KOPT-K1 (cell line): Measurements from ENCODE around the gene GOLGA5.
"Not testable (repeated sequence)": the region's sequence is repeated elsewhere in the genome, so short reads cannot be mapped to it uniquely, and the experiment has no call there.

ENCODE experiments used
- H3K27ac ChIP-seq: fragments of 200-600 bp; sonication (generic); 2 replicates; pipeline ENCODE4 v1.5.1; 2016; ENCODE audit warnings: antibody characterized with exemption, mild to moderate bottlenecking, low read depth, low read length; ENCODE audit not compliant: poor library complexity, severe bottlenecking
- H3K36me3 ChIP-seq: fragments of 200-600 bp; sonication (generic); 2 replicates; pipeline ENCODE4 v1.5.1; 2017; ENCODE audit warnings: antibody characterized with exemption, mild to moderate bottlenecking, low read length, moderate library complexity; ENCODE audit not compliant: insufficient read depth
- H3K9me3 ChIP-seq: fragments of 200-600 bp; sonication (generic); 2 replicates; pipeline ENCODE4 v1.5.1; 2017; ENCODE audit warnings: antibody characterized with exemption, low read length, mild to moderate bottlenecking; ENCODE audit not compliant: insufficient read depth, poor library complexity, severe bottlenecking

GOLGA5 gene

GRCh38 chr14:92763666-92764631, 30.2 kb upstream of the GOLGA5 start:
- H3K27ac ChIP-seq, H3K9me3 ChIP-seq, H3K36me3 ChIP-seq: not testable (repeated sequence)

- H3K9me3 ChIP-seq, H3K36me3 ChIP-seq, H3K27ac ChIP-seq: not testable (repeated sequence)
Measured at GRCh38 chr14:92768236-92768635, 25.9 kb upstream of the GOLGA5 start.

- no peaks in the 10 kb centered on the region for H3K36me3 ChIP-seq
- no peaks in the 10 kb centered on the region for H3K9me3 ChIP-seq
- no peak overlapping the region for H3K27ac ChIP-seq
Measured at GRCh38 chr14:92768795-92769194, 25.3 kb upstream of the GOLGA5 start.

- Histone ChIP-seq H3K36me3 (no peaks in the 10 kb centered on the region), H3K27ac (no peak overlapping the region), H3K9me3 (no peaks in the 10 kb centered on the region)
Measured at GRCh38 chr14:92770484-92770883, 23.6 kb upstream of the GOLGA5 start.

GRCh38 chr14:92774572-92774971, 19.5 kb upstream of the GOLGA5 start:
- no peaks in the 10 kb centered on the region for H3K36me3 ChIP-seq
- no peak overlapping the region for H3K27ac ChIP-seq
- H3K9me3 ChIP-seq, result no peaks in the 10 kb centered on the region

- not testable (repeated sequence) for H3K9me3 ChIP-seq, H3K27ac ChIP-seq, H3K36me3 ChIP-seq
Measured at GRCh38 chr14:92775292-92775691, 18.8 kb upstream of the GOLGA5 start.

- H3K27ac ChIP-seq, H3K9me3 ChIP-seq, H3K36me3 ChIP-seq: not testable (repeated sequence)
Measured at GRCh38 chr14:92778868-92779565, 15.1 kb upstream of the GOLGA5 start.

- H3K27ac ChIP-seq, result no peak overlapping the region
- no peaks in the 10 kb centered on the region for H3K36me3 ChIP-seq
- H3K9me3 ChIP-seq, result no peaks in the 10 kb centered on the region
Measured at GRCh38 chr14:92780444-92781232, 13.5 kb upstream of the GOLGA5 start.

- no peaks in the 10 kb centered on the region for H3K9me3 ChIP-seq
- no peak overlapping the region for H3K27ac ChIP-seq
Measured at GRCh38 chr14:92781350-92781749, 12.8 kb upstream of the GOLGA5 start.

GRCh38 chr14:92783813-92784431, 10.2 kb upstream of the GOLGA5 start:
- Histone ChIP-seq H3K27ac (peak overlapping the region; percentile 26), H3K9me3 (peaks cover 4% of the 10 kb centered on the region)

More at GRCh38 chr14:92781350-92781749, 12.8 kb upstream of the GOLGA5 start:
- no peaks in the 10 kb centered on the region for H3K36me3 ChIP-seq

GRCh38 chr14:92785667-92786426, 8.3 kb upstream of the GOLGA5 start:
- H3K27ac ChIP-seq, result no peak overlapping the region
- H3K36me3 ChIP-seq, result no peaks in the 10 kb centered on the region

More at GRCh38 chr14:92783813-92784431, 10.2 kb upstream of the GOLGA5 start:
- no peaks in the 10 kb centered on the region for H3K36me3 ChIP-seq

GRCh38 chr14:92786427-92786756, 7.7 kb upstream of the GOLGA5 start:
- Histone ChIP-seq H3K36me3 (no peaks in the 10 kb centered on the region), H3K9me3 (peaks cover 22% of the 10 kb centered on the region), H3K27ac (no peak overlapping the region)

More at GRCh38 chr14:92785667-92786426, 8.3 kb upstream of the GOLGA5 start:
- peaks cover 22% of the 10 kb centered on the region for H3K9me3 ChIP-seq

- no peaks in the 10 kb centered on the region for H3K36me3 ChIP-seq
- no peak overlapping the region for H3K27ac ChIP-seq
- peaks cover 22% of the 10 kb centered on the region for H3K9me3 ChIP-seq
Measured at GRCh38 chr14:92787554-92787953, 6.6 kb upstream of the GOLGA5 start.

- Histone ChIP-seq H3K27ac (no peak overlapping the region), H3K9me3 (peaks cover 22% of the 10 kb centered on the region), H3K36me3 (no peaks in the 10 kb centered on the region)
Measured at GRCh38 chr14:92789457-92790089, 4.5 kb upstream of the GOLGA5 start.
